GM19455 (cell line): ENCODE measurements around the gene NME3.

ENCODE experiments used
- ATAC-seq: cut with Tn5 transposase; IDR thresholded peaks from one replicate; pipeline ENCODE4 v1.9.1; 2021; ENCODE audit not compliant: unreplicated experiment

NME3 gene

DNA sequence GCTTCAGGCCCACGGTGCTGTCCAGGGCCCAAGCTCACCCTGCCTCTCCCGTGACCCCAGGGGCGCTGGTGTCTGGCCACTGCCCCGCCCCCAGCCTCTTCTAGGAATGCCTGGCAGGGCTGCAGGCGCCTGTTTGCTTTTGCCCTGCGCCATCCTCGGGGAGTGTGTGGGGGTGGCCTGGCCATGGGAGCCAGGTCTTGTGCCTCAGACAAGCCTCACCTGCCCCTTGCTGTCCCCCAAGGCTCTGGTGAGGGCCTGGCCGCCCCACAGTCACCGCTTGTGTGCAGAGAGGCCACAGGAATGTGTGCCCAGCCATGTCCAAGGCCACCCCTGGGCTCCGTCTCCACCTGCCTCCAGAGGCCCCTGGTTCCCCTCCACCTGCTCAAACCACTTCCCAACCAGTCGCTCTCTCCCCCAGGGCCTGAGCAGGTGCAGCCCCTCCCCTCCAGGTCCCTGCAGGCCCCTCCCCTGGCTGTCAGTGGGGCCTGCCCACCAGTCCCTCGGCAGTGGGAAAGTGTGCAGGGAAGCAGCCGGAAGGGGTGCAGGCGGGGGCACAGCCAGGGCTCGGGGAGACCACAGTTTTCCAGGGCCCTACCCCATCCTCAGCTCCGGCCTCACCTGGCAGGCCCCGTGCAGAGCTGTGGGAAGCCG lies 23.0 kb upstream of the NME3 start:
- ATAC-seq: no peak

- ATAC-seq: no peak
These were observed 22.4 kb upstream of the NME3 start, which contains the start of gene IGFALS for GRCh38 chr16:1793578-1794220. Gene IGFALS, minus strand, starts transcription at chr16:1793705. Its CDS starts 53 bp downstream, at chr16:1793652.

DNA sequence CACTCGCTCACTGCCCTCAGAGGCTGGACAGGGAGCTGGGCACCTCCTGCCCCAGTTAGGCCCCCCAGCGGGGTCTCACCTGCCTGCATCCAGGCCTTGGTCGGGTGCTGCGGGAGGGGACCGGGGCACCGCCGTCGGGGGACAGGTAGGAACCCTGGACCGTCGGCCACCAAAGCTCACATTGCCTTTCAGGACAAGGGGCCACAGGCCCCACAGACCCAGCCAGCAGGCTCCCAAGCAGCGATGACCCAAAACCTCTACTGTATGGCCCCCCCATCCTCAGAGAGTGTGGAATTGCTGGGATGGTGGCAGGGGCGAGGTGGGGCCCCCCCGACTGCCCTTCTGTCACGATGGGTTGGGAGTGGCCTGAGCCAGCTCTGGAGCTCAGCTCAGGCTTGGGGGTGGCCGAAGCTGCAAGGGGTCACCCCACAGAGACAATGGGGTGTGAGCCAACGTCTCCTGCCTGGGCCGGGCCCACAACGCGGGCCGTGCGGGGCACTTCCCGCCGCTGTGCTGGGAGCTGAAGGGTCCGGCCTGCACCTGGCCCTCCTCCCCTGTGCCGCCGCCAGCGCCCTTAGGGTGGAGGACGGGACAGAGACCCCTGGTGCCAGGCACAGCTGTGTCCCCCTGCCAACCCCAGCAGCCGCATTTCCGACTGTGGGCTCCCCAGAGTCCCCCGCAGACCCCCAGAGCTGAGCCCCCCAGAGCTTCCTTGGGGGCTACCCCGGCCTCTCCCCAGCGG lies 21.7 kb upstream of the NME3 start:
- ATAC-seq: no peak

- no peak for ATAC-seq
These were observed 20.8 kb upstream of the NME3 start for GRCh38 chr16:1791943-1792812.

DNA sequence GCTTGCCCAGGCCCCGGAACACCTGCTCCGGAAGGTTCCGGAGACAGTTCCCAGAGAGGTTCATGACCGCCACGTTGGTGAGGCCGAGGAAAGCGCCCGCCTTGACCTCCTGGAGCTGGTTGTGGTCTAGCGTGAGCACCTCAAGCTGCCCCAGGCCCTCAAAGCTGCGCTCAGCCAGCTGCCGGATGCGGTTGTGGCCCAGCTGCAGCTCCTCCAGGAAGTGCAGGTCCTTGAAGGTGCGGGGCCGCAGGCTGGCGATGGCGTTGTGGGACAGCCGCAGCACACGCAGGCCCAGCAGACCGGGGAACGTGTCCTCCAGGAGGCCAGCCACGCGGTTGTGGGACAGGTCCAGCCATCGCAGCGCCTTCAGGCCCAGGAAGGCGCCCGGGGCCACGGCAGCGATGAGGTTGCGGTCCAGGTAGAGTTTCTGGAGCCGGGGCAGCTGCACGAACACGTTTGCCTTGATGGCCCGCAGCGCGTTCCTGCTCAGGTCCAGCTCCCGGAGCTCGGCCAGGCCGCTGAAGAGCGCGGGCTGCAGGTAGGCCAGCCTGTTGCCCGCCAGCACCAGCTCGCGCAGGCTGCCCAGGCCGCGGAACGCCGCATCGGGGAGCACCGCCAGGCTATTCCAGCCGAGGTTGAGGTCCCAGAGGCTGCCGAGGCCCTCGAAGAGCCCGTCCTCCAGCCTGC lies 20.1 kb upstream of the NME3 start:
- no peak for ATAC-seq

- ATAC-seq: no peak
These were observed 19.4 kb upstream of the NME3 start for GRCh38 chr16:1790611-1791255.

- ATAC-seq: no peak
These were observed 18.9 kb upstream of the NME3 start for GRCh38 chr16:1790261-1790610.

- ATAC-seq: no peak
These were observed 18.3 kb upstream of the NME3 start for GRCh38 chr16:1789643-1790045.

- no peak for ATAC-seq
These were observed 17.4 kb upstream of the NME3 start for GRCh38 chr16:1788708-1789100.

GRCh38 chr16:1788095-1788707 lies 16.9 kb upstream of the NME3 start:
- no peak for ATAC-seq

- ATAC-seq: no peak
These were observed 16.2 kb upstream of the NME3 start for GRCh38 chr16:1787322-1788094.

- no peak for ATAC-seq
These were observed 15.6 kb upstream of the NME3 start for GRCh38 chr16:1787056-1787321.

DNA sequence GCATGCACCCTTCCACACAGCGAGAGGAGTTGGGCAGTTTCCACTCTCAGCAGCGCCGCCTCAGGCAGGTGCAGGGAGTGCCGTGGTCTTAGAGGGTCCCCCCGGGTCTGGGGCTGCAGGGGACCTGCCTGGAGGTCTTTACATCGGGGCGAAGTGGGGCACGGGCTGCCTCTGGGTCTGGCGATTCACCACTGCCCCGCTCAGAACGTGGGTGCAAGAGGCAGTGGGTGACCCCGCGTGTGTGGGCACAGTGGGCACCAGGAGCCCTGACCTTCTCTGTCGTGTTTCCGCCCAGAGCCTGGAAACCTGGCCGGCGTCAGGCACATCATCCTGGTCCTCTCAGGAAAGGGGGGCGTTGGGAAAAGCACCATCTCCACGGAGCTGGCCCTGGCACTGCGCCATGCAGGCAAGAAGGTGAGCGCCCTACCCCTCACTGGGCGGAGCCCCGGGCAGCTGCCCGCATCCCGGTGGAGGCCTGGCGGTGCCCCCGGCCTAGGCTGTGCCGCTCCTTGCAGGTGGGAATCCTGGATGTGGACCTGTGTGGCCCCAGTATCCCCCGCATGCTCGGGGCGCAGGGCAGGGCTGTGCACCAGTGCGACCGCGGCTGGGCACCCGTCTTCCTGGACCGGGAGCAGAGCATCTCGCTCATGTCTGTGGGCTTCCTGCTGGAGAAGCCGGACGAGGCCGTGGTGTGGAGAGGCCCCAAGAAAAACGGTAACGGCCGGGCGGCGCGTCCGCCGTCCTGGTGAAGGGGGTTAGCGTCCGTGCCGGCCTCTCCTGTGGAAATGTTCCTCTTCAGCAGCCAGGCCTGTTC lies 15.1 kb upstream of the NME3 start:
- ATAC-seq: no peak

DNA sequence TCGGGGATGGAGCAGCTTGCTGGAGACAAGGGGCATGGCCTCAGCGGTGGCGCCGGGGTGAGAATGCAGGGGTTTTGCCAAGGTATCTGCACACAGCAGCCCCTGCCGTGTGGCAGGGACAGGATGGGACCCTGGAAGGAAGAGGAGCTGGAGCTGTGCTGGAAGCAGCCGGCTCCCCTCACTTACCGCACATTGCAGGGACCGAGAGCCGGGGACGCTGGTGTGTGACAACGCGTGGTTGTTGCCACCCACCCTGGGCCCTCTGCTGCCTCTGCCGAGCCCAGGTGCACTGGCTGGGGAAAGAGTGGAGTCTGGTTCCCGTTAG lies 14.5 kb upstream of the NME3 start:
- ATAC-seq: no peak

DNA sequence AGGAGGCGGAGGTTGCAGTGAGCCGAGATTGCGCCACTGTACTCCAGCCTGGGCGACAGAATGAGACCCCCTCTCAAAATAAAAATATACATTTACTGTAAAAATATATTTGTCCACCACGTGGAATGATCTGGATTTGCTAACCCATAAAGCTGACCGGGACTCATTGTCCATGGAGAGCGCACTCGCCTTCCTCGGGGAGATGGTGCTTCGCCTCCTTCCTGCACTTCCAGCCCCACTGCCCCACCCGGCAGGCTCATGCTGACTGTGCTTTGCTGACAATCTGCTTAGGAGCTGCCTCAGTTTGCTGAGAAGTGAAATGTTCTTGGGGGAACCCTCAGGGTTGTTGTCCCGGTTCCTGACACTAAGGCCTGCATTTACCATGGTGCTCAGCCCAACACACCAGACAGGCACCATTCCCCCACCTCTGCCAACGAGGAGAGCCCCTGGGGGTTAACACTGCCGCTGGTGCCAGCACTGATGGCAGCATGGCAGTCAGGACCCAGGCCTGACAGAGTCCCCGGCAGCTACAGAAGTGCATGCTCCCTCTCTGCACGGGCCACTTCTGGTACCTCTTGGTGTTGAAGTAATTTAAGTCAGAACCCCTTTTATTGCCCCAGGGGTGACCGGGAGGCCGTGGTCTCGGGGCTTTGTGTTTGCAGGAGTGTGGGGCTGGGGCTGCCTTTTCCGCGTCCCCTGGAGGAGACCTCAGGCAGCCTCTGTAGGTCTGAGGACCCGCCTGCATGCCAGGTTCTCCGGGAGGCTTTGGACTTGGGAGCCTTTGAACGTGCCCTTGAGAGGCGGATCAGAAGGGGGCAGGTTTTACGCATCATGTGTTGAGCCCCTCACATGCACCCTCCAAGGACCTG lies 13.9 kb upstream of the NME3 start:
- no peak for ATAC-seq

GRCh38 chr16:1782408-1783264 lies 11.3 kb upstream of the NME3 start, which contains the start of the genes NUBP2 and SPSB3:
Gene NUBP2, plus strand, starts transcription at chr16:1782960. Its CDS starts 61 bp downstream, at chr16:1783021.
Gene SPSB3, minus strand, starts transcription at chr16:1782571. Its CDS starts 1,088 bp downstream, at chr16:1781483.
- peak; percentile 83 for ATAC-seq
